K562 (cell line): Measurements from ENCODE around the gene RPL19. TPM values are rescaled to one million over a fixed set of nuclear protein-coding genes. Genes with fewer than 3 reads are reported as not detected.
A peak's percentile ranks its signal among the peaks of the same experiment; 100 is the strongest.

Experiments
- BCOR ChIP-seq: fragments of 450-650 bp; IDR thresholded peaks from 2 replicates; pipeline ENCODE4 v1.6.1; 2016
- CBFB ChIP-seq: sonication (generic); formaldehyde crosslinking; IDR thresholded peaks from 2 replicates; pipeline ENCODE4 v1.4.0; 2020; ENCODE audit warnings: mild to moderate bottlenecking, missing genetic modification reagents
- CEBPG ChIP-seq, 3 experiments: fragments of 200-800 bp in 1 of 3; sonication (Bioruptor generic) in 1 of 3; sonication (generic) in 1 of 3; formaldehyde crosslinking in 1 of 3; IDR thresholded peaks in 2 of 3; conservative IDR thresholded peaks in 1 of 3; 2 replicates each; pipeline versions ENCODE4 v1.6.1 to v1.8.0; 2016 to 2022; ENCODE audit warnings: missing compliant biosample characterization in 2 of 3, missing genetic modification characterization in 2 of 3, mild to moderate bottlenecking in 1 of 3, missing genetic modification reagents in 1 of 3
- ELF4 ChIP-seq: fragments of 450-650 bp; formaldehyde crosslinking; IDR thresholded peaks from 2 replicates; pipeline ENCODE4 v1.4.0; 2022; ENCODE audit warnings: missing genetic modification characterization
- GABPB2 ChIP-seq: fragments of 250-450 bp; sonication (Bioruptor Pico); conservative IDR thresholded peaks from 2 replicates; pipeline ENCODE4 v1.5.1; 2021; ENCODE audit warnings: mild to moderate bottlenecking
- HDAC2 ChIP-seq: fragments of 450-650 bp; IDR thresholded peaks from 2 replicates; pipeline ENCODE4 v1.6.1; 2016; ENCODE audit warnings: mild to moderate bottlenecking
- KDM5B ChIP-seq: fragments of 200-600 bp; sonication (generic); IDR thresholded peaks from 2 replicates; pipeline ENCODE4 v1.6.1; 2012; ENCODE audit warnings: low read depth, mild to moderate bottlenecking, moderate library complexity, low read length, control low read depth, inconsistent platforms; ENCODE audit not compliant: insufficient replicate concordance
- MYNN ChIP-seq, 2 experiments: sonication (generic); formaldehyde crosslinking in 1 of 2; IDR thresholded peaks; 2 replicates each; pipeline versions ENCODE4 v1.5.0 to v1.6.1; 2016 to 2020; ENCODE audit warnings: antibody characterized with exemption in 1 of 2, missing genetic modification reagents in 1 of 2
- PTTG1 ChIP-seq: fragments of 450-650 bp; IDR thresholded peaks from 2 replicates; pipeline ENCODE4 v1.6.1; 2016; ENCODE audit warnings: low read depth, mild to moderate bottlenecking, missing genetic modification characterization, missing compliant biosample characterization
- SMAD2 ChIP-seq: fragments of 150-350 bp; IDR thresholded peaks from 2 replicates; pipeline ENCODE4 v1.6.1; 2014; ENCODE audit warnings: low read depth, mild to moderate bottlenecking, low read length
- SNIP1 ChIP-seq: fragments of 450-650 bp; IDR thresholded peaks from 2 replicates; pipeline ENCODE4 v1.7.1; 2017; ENCODE audit warnings: low read depth, mild to moderate bottlenecking
- TEAD2 ChIP-seq: fragments of 450-650 bp; IDR thresholded peaks from 2 replicates; pipeline ENCODE4 v1.6.1; 2016; ENCODE audit warnings: missing genetic modification characterization, control low read depth, missing compliant biosample characterization
- ZBED1 ChIP-seq: IDR thresholded peaks from 2 replicates; pipeline ENCODE4 v1.6.1; 2014
- ZNF146 ChIP-seq: IDR thresholded peaks from one replicate; pipeline ENCODE4 v1.6.1; 2018; ENCODE audit warnings: missing compliant biosample characterization; ENCODE audit not compliant: unreplicated experiment
- ZNF274 ChIP-seq: IDR thresholded peaks from 2 replicates; pipeline ENCODE4 v1.6.1; 2011; ENCODE audit warnings: low read depth, mild to moderate bottlenecking, low read length, moderate library complexity, borderline replicate concordance
- ZNF311 ChIP-seq: fragments of 250-450 bp; sonication (Bioruptor Pico); IDR thresholded peaks from 2 replicates; pipeline ENCODE4 v1.4.0; 2020; ENCODE audit warnings: mild to moderate bottlenecking, moderate library complexity
- polyA plus RNA-seq, 8 experiments: library from polyadenylated mRNA; depleted of rRNA in 4 of 8; stranded (reverse) in 5 of 8; unstranded in 3 of 8; fragments of >200 nt; fragmentation: Nextera tagmentation in 2 of 8; fragmentation: Illumina TruSeq in 1 of 8; extraction: Ambion mirVana in 2 of 8; extraction: Trizol in 1 of 8; gene quantifications; 2 replicates each; pipeline versions ENCODE4 v1.2.1 to v1.2.3, GENCODE V29; 2011 to 2014; ENCODE audit warnings: inconsistent platforms in 1 of 8, missing spikeins in 1 of 8
- total RNA-seq, 7 experiments: library from RNA; depleted of rRNA in 6 of 7; stranded (reverse); fragments of >200 nt in 6 of 7; fragmentation: Illumina TruSeq in 2 of 7; extraction: Trizol in 2 of 7; gene quantifications; 2 replicates each; pipeline versions ENCODE4 v1.2.1 to v1.2.3, GENCODE V29; 2011 to 2021; ENCODE audit warnings: low replicate concordance in 1 of 7
- TF ChIP-seq, protein P1 (sequence below): fragments of 250-450 bp; sonication (Bioruptor Pico); IDR thresholded peaks from 2 replicates; pipeline ENCODE4 v1.5.0; 2020; ENCODE audit warnings: mild to moderate bottlenecking
- TF ChIP-seq, protein P2 (sequence below): fragments of 450-650 bp; formaldehyde crosslinking; IDR thresholded peaks from 2 replicates; pipeline ENCODE4 v1.4.0; 2020; ENCODE audit warnings: mild to moderate bottlenecking, moderate library complexity
- TF ChIP-seq, protein P3 (sequence below): fragments of 200-800 bp; sonication (Bioruptor generic); IDR thresholded peaks from 2 replicates; pipeline ENCODE4 v1.6.1; 2017; ENCODE audit warnings: missing genetic modification characterization, missing compliant biosample characterization
- TF ChIP-seq, protein P4 (sequence below), 2 experiments: fragments of 250-450 bp in 1 of 2; fragments of 450-650 bp in 1 of 2; sonication (Bioruptor Pico) in 1 of 2; IDR thresholded peaks; 2 replicates each; pipeline versions ENCODE4 v1.6.1 to v1.8.0; 2016 to 2021; ENCODE audit warnings: mild to moderate bottlenecking in 2 of 2, moderate library complexity in 2 of 2, missing compliant biosample characterization in 1 of 2, missing genetic modification characterization in 1 of 2

Gene RPL19
- total and polyA plus RNA-seq, 9 of the 15 experiments (the other 6 are each of a cell fraction or from before 2014, with no cell fraction given), result 2,263 to 4,614 (median 3,727) TPM

DNA sequence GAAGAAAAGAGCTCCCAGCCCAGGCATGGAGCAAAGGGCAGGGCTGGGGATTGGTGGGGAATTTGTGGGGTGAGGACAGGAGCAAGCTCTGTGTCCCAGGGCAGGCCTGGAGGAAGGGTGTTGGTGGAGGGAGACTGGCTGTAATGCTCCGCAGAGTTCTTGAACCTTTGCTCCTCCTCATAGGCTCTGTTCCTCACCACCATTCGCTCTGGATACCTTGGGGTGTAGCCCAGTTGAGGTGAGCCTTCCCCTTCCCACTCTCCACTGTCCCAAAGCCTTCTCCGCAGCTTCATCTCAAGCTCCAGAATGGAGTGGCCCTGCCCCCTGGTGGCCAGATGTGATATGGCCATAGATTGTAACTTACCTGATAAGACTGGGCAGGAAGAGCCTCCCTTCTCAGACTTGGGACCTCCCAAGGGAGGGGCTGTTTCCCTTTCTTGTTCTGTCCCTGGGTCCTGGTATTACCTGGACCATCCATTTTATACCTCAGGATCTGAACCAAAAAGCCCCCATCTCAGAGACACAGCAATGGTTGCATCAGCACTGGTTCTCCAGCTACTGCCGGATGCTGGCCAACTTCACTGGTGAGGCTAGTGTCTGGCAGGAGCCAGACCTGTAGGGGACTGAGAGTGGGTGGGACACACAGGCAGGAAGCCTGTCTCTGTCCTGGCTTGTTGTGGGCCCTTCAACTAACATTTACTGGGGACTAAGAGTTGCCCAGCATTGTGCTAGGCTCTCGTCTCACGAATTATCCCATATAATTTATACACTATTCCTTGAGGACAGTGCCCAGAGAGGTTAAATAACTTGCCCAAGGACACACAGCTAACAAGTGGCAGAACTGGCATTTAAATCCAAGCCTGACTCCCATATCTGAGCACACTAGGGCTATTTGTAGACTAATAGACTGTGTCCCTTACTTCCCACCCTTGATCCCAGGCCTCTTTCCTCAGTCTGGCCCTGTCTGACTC is 44.8 kb downstream of the RPL19 start (continued):
- TF ChIP-seq ZNF146 (CRISPR knock-in tag) (no peak), GABPB2 (no peak), ZNF311 (CRISPR knock-in tag) (no peak), ZBED1 (no peak), HDAC2 (peak; percentile 49; the same call in 1 of the 2 replicates), KDM5B (no peak), MYNN (IDR thresholded peaks at IDR 0.05) (no peak), MYNN (CRISPR knock-in tag; IDR thresholded peaks at IDR 0.05) (no peak), CBFB (no peak), TEAD2 (tag) (no peak), BCOR (peak; percentile 91), SNIP1 (no peak), ZNF274 (no peak), PTTG1 (no peak), SMAD2 (no peak), ELF4 (CRISPR knock-in tag) (no peak), CEBPG (CRISPR knock-in tag; IDR thresholded peaks at IDR 0.05) (peak; percentile 43; the same call in 1 of the 2 replicates), CEBPG (tag; conservative IDR thresholded peaks at IDR 0.05 in 1 of 2, IDR thresholded peaks at IDR 0.05 in 1 of 2) (0 out of 4 replicates have a peak, but pooled peaks of 1 of the 2 experiments have one; percentile 10)
- TF ChIP-seq, protein P1, sequence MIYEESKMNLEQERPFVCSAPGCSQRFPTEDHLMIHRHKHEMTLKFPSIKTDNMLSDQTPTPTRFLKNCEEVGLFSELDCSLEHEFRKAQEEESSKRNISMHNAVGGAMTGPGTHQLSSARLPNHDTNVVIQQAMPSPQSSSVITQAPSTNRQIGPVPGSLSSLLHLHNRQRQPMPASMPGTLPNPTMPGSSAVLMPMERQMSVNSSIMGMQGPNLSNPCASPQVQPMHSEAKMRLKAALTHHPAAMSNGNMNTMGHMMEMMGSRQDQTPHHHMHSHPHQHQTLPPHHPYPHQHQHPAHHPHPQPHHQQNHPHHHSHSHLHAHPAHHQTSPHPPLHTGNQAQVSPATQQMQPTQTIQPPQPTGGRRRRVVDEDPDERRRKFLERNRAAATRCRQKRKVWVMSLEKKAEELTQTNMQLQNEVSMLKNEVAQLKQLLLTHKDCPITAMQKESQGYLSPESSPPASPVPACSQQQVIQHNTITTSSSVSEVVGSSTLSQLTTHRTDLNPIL (CRISPR knock-in tag), result no peak
- TF ChIP-seq, protein P2, sequence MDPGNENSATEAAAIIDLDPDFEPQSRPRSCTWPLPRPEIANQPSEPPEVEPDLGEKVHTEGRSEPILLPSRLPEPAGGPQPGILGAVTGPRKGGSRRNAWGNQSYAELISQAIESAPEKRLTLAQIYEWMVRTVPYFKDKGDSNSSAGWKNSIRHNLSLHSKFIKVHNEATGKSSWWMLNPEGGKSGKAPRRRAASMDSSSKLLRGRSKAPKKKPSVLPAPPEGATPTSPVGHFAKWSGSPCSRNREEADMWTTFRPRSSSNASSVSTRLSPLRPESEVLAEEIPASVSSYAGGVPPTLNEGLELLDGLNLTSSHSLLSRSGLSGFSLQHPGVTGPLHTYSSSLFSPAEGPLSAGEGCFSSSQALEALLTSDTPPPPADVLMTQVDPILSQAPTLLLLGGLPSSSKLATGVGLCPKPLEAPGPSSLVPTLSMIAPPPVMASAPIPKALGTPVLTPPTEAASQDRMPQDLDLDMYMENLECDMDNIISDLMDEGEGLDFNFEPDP (CRISPR knock-in tag), result no peak
- TF ChIP-seq, protein P3, sequence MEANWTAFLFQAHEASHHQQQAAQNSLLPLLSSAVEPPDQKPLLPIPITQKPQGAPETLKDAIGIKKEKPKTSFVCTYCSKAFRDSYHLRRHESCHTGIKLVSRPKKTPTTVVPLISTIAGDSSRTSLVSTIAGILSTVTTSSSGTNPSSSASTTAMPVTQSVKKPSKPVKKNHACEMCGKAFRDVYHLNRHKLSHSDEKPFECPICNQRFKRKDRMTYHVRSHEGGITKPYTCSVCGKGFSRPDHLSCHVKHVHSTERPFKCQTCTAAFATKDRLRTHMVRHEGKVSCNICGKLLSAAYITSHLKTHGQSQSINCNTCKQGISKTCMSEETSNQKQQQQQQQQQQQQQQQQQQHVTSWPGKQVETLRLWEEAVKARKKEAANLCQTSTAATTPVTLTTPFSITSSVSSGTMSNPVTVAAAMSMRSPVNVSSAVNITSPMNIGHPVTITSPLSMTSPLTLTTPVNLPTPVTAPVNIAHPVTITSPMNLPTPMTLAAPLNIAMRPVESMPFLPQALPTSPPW (CRISPR knock-in tag), result peak; percentile 61
- TF ChIP-seq, protein P4, sequence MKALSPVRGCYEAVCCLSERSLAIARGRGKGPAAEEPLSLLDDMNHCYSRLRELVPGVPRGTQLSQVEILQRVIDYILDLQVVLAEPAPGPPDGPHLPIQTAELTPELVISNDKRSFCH (CRISPR knock-in tag; IDR thresholded peaks at IDR 0.05), result no peak
- TF ChIP-seq, protein P4 (tag; IDR thresholded peaks at IDR 0.05), result no peak
